ENCODE measurements around the gene SLC10A3.

Gene SLC10A3

GRCh38 chrX:154490414-154491083 is at the start of gene SLC10A3:
TSS of gene SLC10A3 (minus strand) at chrX:154490629. CDS start at chrX:154488940, 1,689 bp downstream.
- DNase-seq, result peak; percentile 91

GRCh38 chrX:154539077-154539476 is 48.6 kb upstream of the SLC10A3 start:
- DNase-seq, result no peak

- DNase-seq, result no peak
These were observed 45.5 kb upstream of the SLC10A3 start for GRCh38 chrX:154535892-154536291.

GRCh38 chrX:154534526-154535322 is 44.3 kb upstream of the SLC10A3 start:
- DNase-seq, result peak; percentile 93

- DNase-seq, result no peak
These were observed 42.3 kb upstream of the SLC10A3 start for GRCh38 chrX:154532690-154533089.

- no peak for DNase-seq
These were observed 41.2 kb upstream of the SLC10A3 start for GRCh38 chrX:154531626-154532025.

- DNase-seq, result no peak
These were observed 39.9 kb upstream of the SLC10A3 start for GRCh38 chrX:154530286-154530685.

- DNase-seq, result no peak
These were observed 38.8 kb upstream of the SLC10A3 start for GRCh38 chrX:154529206-154529612.

- DNase-seq, result peak; percentile 76
These were observed 36.7 kb upstream of the SLC10A3 start for GRCh38 chrX:154526901-154527675.

GRCh38 chrX:154525606-154526490 is 35.4 kb upstream of the SLC10A3 start:
- DNase-seq, result no peak

GRCh38 chrX:154519389-154519788 is 29.0 kb upstream of the SLC10A3 start:
- no peak for DNase-seq

- DNase-seq, result no peak
These were observed 26.8 kb upstream of the SLC10A3 start for GRCh38 chrX:154517101-154517781.

GRCh38 chrX:154516656-154517100 is 26.2 kb upstream of the SLC10A3 start:
- no peak for DNase-seq

GRCh38 chrX:154515966-154516655 is 25.7 kb upstream of the SLC10A3 start, which contains the start of gene FAM3A:
TSS of gene FAM3A (minus strand) at chrX:154516232. CDS start at chrX:154515772, 460 bp downstream.
- DNase-seq, result peak; percentile 95

- peak; percentile 24 for DNase-seq
These were observed 24.9 kb upstream of the SLC10A3 start for GRCh38 chrX:154515090-154515965.

GRCh38 chrX:154513716-154514115 is 23.3 kb upstream of the SLC10A3 start:
- no peak for DNase-seq

- no peak for DNase-seq
These were observed 22.6 kb upstream of the SLC10A3 start for GRCh38 chrX:154512879-154513553.

- no peak for DNase-seq
These were observed 21.3 kb upstream of the SLC10A3 start for GRCh38 chrX:154511761-154512160.

GRCh38 chrX:154509455-154509854 is 19.0 kb upstream of the SLC10A3 start:
- DNase-seq, result no peak

Measured in CD4-positive, alpha-beta T cell treated with Interleukin-17A for 4 hours (primary cell).